ENCODE data around the gene IL9R. TPM values are rescaled to one million over a fixed set of nuclear protein-coding genes. Genes with fewer than 3 reads are reported as not detected.
"Not testable (repeated sequence)": the region's sequence is repeated elsewhere in the genome, so short reads cannot be mapped to it uniquely, and the experiment has no call there.

The IL9R gene
- total RNA-seq, 6 experiments from 2014 or later = 0.12 to 0.35 TPM; not detected in 4

- Mint-ChIP-seq H3K36me3 (ENCODE audit: low read depth) (no peaks in the 10 kb centered on the region), H3K27ac (no peak overlapping the region), H3K27me3 (ENCODE audit: insufficient read depth) (peaks cover 5% of the 10 kb centered on the region), H3K9me3 (no peaks in the 10 kb centered on the region; the same call in 1 of the 2 replicates), H3K4me3 (no peak overlapping the region), H3K4me1 (ENCODE audit: low read depth) (no peaks in the 10 kb centered on the region)
- TF ChIP-seq CTCF (IDR thresholded peaks at IDR 0.05) = no peak
- DNase-seq = no peak
Observed at GRCh38 chrX:155983326-155983725, 14.2 kb upstream of the IL9R start.

GRCh38 chrX:155985208-155985607 is 12.3 kb upstream of the IL9R start:
- Mint-ChIP-seq H3K9me3 (peaks cover 5% of the 10 kb centered on the region; the same call in 1 of the 2 replicates), H3K4me3 (no peak overlapping the region), H3K27me3 (ENCODE audit: insufficient read depth) (peaks cover 5% of the 10 kb centered on the region), H3K4me1 (ENCODE audit: low read depth) (no peaks in the 10 kb centered on the region), H3K27ac (no peak overlapping the region), H3K36me3 (ENCODE audit: low read depth) (no peaks in the 10 kb centered on the region)
- no peak for DNase-seq
- TF ChIP-seq CTCF (IDR thresholded peaks at IDR 0.05) = no peak

GRCh38 chrX:155986995-155987394 is 10.5 kb upstream of the IL9R start:
- H3K9me3 Mint-ChIP-seq; H3K4me3 Mint-ChIP-seq; H3K27me3 Mint-ChIP-seq (ENCODE audit: insufficient read depth); DNase-seq; H3K4me1 Mint-ChIP-seq (ENCODE audit: low read depth); H3K36me3 Mint-ChIP-seq (ENCODE audit: low read depth); H3K27ac Mint-ChIP-seq: not testable (repeated sequence)

DNA sequence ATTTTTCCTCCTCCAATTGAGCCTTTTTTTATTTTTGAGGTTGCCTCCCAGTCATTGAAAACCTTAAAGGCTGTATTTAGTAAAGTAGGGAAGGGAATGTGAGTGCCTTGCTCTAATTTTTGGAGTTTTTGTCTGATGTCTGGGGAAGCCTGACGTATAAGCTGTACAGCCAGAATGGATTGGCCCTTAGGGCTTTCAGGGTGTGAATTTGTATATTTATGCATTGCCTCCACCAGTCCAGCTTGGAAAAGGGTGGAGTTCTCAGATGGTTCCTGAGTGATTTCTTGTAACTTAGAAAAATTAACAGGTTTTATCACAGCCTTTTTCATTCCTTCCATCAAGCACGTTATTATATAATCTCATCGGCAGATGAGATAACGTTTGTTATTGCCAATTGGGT is 8.6 kb upstream of the IL9R start:
- Mint-ChIP-seq H3K36me3 (ENCODE audit: low read depth) (no peaks in the 10 kb centered on the region), H3K4me3 (no peak overlapping the region), H3K4me1 (ENCODE audit: low read depth) (no peaks in the 10 kb centered on the region), H3K9me3 (peaks cover 5% of the 10 kb centered on the region; the same call in 1 of the 2 replicates), H3K27ac (no peak overlapping the region), H3K27me3 (ENCODE audit: insufficient read depth) (peaks cover 3% of the 10 kb centered on the region)
- no peak for DNase-seq
- TF ChIP-seq CTCF (IDR thresholded peaks at IDR 0.05) = no peak

DNA sequence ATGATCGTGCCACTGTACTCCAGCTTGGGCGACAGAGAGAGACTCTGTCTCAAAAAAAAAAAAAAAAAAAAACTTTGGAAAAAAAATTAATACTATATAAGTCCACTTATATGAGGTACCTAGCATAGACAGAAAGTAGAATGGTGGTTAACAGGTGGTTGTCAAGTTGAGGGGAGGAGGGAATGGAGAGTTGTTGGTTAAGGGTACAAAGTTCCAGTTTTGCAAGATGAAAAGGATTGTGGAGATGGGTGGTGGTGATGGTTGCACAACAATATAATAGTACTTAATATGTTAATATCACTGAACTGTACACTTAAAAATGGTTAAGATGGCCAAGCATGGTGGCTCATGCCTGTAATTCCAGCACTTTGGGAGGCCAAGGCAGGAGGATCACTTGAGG is 4.1 kb upstream of the IL9R start:
- no peaks in the 10 kb centered on the region for H3K4me1 Mint-ChIP-seq (ENCODE audit: low read depth)
- DNase-seq = no peak
- no peak overlapping the region for H3K27ac Mint-ChIP-seq
- no peaks in the 10 kb centered on the region for H3K36me3 Mint-ChIP-seq (ENCODE audit: low read depth)
- TF ChIP-seq CTCF (IDR thresholded peaks at IDR 0.05) = no peak
- H3K9me3 Mint-ChIP-seq = peaks cover 5% of the 10 kb centered on the region; the same call in 1 of the 2 replicates
- H3K27me3 Mint-ChIP-seq (ENCODE audit: insufficient read depth) = peaks cover 4% of the 10 kb centered on the region; the same call in 1 of the 2 replicates
- no peak overlapping the region for H3K4me3 Mint-ChIP-seq

- Mint-ChIP-seq H3K9me3 (no peaks in the 10 kb centered on the region), H3K4me1 (ENCODE audit: low read depth) (no peaks in the 10 kb centered on the region)
Observed at GRCh38 chrX:155995321-155995875, 2.1 kb upstream of the IL9R start.

More at GRCh38 chrX:155995321-155995875, 2.1 kb upstream of the IL9R start:
- no peak overlapping the region for H3K4me3 Mint-ChIP-seq
- DNase-seq = no peak
- no peak overlapping the region for H3K27ac Mint-ChIP-seq
- TF ChIP-seq CTCF (IDR thresholded peaks at IDR 0.05) = no peak
- H3K36me3 Mint-ChIP-seq (ENCODE audit: low read depth) = no peaks in the 10 kb centered on the region
- H3K27me3 Mint-ChIP-seq (ENCODE audit: insufficient read depth) = peaks cover 3% of the 10 kb centered on the region; the same call in 1 of the 2 replicates
